A549 treated with dexamethasone at 1 μM for 4 hours (cell line): ENCODE measurements around the gene TSPY10. TPM values are rescaled to one million over a fixed set of nuclear protein-coding genes. Genes with fewer than 3 reads are reported as not detected.

ENCODE experiments used
- total RNA-seq: library from RNA; stranded (reverse); fragments of 200-300 nt; extraction: Qiagen RNA extraction; gene quantifications from 5 replicates; pipeline ENCODE4 v1.2.3, GENCODE V29; 2022

Gene TSPY10, protein sequence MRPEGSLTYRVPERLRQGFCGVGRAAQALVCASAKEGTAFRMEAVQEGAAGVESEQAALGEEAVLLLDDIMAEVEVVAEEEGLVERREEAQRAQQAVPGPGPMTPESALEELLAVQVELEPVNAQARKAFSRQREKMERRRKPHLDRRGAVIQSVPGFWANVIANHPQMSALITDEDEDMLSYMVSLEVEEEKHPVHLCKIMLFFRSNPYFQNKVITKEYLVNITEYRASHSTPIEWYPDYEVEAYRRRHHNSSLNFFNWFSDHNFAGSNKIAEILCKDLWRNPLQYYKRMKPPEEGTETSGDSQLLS
- not detected in 5 replicates for total RNA-seq

DNA sequence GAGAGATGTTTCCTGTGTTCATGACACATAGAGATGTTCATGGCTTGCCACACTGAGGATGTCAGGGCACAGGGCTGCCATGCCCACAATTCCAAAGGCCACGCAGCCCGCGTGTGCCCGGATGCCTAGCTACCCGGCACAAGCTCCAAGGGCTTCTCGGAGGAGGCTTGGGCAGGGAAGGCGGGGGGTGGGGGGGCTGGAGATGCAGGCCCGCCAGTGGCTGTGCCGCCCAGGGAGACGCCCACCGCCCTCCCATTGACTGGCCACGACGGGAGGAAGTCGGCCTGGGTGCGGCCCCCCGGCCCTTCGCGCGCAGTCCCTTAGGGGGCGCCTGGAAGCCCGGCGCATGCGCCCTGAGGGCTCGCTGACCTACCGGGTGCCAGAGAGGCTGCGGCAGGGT lies at the start of gene TSPY10:
Gene TSPY10, plus strand, starts transcription at position 301 of the 400 bp plus-strand sequence. Its CDS starts 46 bp downstream, at position 347.

DNA sequence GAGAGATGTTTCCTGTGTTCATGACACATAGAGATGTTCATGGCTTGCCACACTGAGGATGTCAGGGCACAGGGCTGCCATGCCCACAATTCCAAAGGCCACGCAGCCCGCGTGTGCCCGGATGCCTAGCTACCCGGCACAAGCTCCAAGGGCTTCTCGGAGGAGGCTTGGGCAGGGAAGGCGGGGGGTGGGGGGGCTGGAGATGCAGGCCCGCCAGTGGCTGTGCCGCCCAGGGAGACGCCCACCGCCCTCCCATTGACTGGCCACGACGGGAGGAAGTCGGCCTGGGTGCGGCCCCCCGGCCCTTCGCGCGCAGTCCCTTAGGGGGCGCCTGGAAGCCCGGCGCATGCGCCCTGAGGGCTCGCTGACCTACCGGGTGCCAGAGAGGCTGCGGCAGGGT lies 40.7 kb upstream of the TSPY10 start, which contains the start of gene TSPY9:
Gene TSPY9, plus strand, starts transcription at position 301 of the 400 bp plus-strand sequence. Its CDS starts 46 bp downstream, at position 347.

Other genes with a start within 250 kb of the TSPY10 start
- not detected in 5 replicates for gene TSPY4, start 190.4 kb upstream of the TSPY10 start, total RNA-seq
- gene TSPY8, start 170.1 kb upstream of the TSPY10 start, total RNA-seq: not detected in 5 replicates
- not detected in 5 replicates for gene TSPY3, start 129.5 kb upstream of the TSPY10 start, total RNA-seq
- gene TSPY1, start 60.9 kb upstream of the TSPY10 start, total RNA-seq: not detected in 5 replicates
- not detected in 5 replicates for gene TSPY9, start 40.6 kb upstream of the TSPY10 start, total RNA-seq